SK-N-SH (cell line): Measurements from ENCODE around the gene GPRIN3.

Source experiments
- CTCF ChIP-seq: fragments of 200-600 bp; sonication (generic); IDR thresholded peaks from 2 replicates; pipeline ENCODE4 v1.6.1; 2017; ENCODE audit warnings: antibody characterized with exemption, mild to moderate bottlenecking, moderate library complexity
- EZH2phosphoT487 ChIP-seq: fragments of 200-600 bp; sonication (generic); IDR thresholded peaks from 2 replicates; pipeline ENCODE4 v1.6.1; 2017; ENCODE audit warnings: low read depth, mixed run types, mild to moderate bottlenecking, antibody characterized with exemption, moderate library complexity, borderline replicate concordance
- FOSL2 ChIP-seq: IDR thresholded peaks from 2 replicates; pipeline ENCODE4 v1.4.0; 2012; ENCODE audit warnings: low read depth, mild to moderate bottlenecking, moderate library complexity, borderline replicate concordance
- GABPA ChIP-seq: IDR thresholded peaks from 2 replicates; pipeline ENCODE4 v1.4.0; 2012; ENCODE audit warnings: low read depth, mild to moderate bottlenecking
- JUND ChIP-seq: IDR thresholded peaks from 2 replicates; pipeline ENCODE4 v1.4.0; 2012
- MXI1 ChIP-seq: IDR thresholded peaks from 2 replicates; pipeline ENCODE4 v1.6.1; 2012; ENCODE audit warnings: mild to moderate bottlenecking, low read depth, low read length, improper control_type of control experiment
- POLR2AphosphoS5 ChIP-seq: IDR thresholded peaks from 2 replicates; pipeline ENCODE4 v1.6.1; 2012; ENCODE audit warnings: low read depth, low read length
- RCOR1 ChIP-seq: fragments of 150-350 bp; IDR thresholded peaks from 2 replicates; pipeline ENCODE4 v1.6.1; 2017; ENCODE audit warnings: antibody characterized with exemption, low read length
- TAF1 ChIP-seq: IDR thresholded peaks from 2 replicates; pipeline ENCODE4 v1.6.1; 2012; ENCODE audit warnings: low read depth, mild to moderate bottlenecking, low read length, moderate library complexity, borderline replicate concordance
- USF1 ChIP-seq: IDR thresholded peaks from 2 replicates; pipeline ENCODE4 v1.4.0; 2012; ENCODE audit warnings: low read depth, borderline replicate concordance
- USF2 ChIP-seq: fragments of 150-350 bp; IDR thresholded peaks from 2 replicates; pipeline ENCODE4 v1.6.1; 2017; ENCODE audit warnings: antibody characterized with exemption, low read length, low read depth, borderline replicate concordance
- YY1 ChIP-seq: IDR thresholded peaks from 2 replicates; pipeline ENCODE4 v1.4.0; 2012; ENCODE audit warnings: low read depth, mild to moderate bottlenecking
- TF ChIP-seq, protein P1 (sequence below): IDR thresholded peaks from 2 replicates; pipeline ENCODE4 v1.4.0; 2012; ENCODE audit warnings: low read depth

DNA sequence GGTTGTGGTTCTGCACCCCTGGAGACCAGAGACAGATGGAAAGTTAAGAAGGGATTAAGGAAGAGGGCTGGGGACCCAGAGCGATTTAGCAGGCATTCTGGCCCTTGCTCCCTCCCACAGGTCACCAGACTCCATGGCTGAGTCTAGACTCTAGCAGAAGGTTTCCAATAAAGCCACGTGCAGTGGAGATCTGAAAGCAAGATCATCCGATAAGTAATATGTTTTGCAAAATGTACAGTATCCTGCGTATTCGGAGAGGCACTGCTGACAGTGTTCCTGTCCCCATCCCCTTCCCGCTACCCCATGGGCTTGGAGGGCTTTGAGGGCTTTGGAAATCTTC is 531 bp upstream of the GPRIN3 start:
- TF ChIP-seq CTCF (no peak), TAF1 (no peak), GABPA (no peak), FOSL2 (no peak), YY1 (no peak), JUND (no peak), EZH2phosphoT487 (no peak), USF1 (no peak), MXI1 (no peak), POLR2AphosphoS5 (no peak), USF2 (no peak), RCOR1 (no peak)
- TF ChIP-seq, protein P1, sequence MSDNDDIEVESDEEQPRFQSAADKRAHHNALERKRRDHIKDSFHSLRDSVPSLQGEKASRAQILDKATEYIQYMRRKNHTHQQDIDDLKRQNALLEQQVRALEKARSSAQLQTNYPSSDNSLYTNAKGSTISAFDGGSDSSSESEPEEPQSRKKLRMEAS, result no peak
